Stimulated activated CD8-positive, alpha-beta memory T cell treated with anti-CD3 and anti-CD28 coated beads, Interleukin-2, amount 100 ng/mL, for 48 hours (primary cell): ENCODE data around the gene LGALS4.
"Not testable (repeated sequence)": the region's sequence is repeated elsewhere in the genome, so short reads cannot be mapped to it uniquely, and the experiment has no call there.

ENCODE experiments used
- DNase-seq, 2 donors: peaks; one replicate each; pipeline ENCODE4 v3.0.0-alpha.2; 2020; ENCODE audit warnings: low read depth in 2 of 2

LGALS4 gene

DNA sequence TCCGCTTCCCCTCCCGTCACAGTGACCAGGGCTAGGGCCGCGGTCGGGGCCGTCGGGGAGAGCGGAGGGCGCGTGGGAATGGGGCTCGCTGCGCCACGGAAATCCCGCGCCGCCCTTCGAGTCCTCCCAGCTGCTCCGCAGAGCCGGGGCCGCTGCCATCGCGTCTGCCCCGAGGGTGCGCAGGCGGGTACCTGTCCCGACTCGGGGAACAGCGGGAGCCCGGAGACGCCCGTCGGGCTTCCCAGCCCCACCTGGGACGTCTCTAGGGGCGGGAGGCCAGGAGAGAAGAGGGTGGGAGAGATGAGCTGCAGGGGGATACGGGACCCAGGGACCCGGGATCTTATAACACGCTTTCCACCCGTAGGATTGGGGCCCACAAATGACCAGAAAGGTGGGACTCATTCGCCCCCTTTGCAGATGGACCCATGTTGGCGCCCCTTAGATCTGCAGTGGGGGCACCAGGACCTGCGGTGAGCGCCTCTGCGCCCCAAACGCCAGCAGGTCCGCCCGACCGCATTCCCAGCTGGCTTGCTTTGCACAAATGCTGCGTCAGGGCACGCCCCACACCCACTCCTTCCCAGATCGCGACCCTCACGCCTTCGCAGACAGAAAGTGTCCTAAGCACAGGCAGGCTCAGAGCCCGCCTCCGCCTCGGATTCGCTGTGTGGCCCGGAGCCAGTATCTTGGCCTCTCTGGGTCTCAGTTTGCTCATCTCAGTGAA lies 42.4 kb downstream of the LGALS4 start:
- DNase-seq = not testable (repeated sequence)

DNA sequence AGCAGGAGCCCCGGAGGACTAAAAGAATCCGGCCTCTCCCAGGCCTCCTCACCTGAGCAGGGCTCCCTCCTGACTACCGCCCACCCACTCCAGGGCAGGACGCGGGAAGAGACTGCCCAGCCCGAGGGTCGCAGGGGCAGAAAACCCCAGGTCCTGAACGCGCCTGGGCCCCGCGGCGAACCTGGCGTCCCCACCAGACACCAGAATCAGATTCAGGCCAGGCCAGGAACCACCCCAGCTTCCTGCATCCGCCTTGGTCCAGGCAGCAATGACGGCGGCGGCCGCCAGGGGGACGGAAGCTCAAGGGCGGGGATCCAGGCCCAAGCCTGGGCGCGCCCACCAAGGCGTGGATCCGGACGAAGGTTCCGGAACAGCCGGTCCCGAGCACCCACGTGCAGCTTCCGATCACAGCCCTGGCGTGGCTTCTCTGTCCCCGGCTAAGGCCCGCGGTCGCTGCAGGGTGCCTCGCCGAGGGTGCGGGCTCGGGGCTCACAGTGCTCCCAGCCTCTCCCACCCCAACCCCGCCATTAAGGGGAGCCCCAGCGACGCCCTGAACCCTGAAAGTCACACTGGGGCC lies 43.0 kb downstream of the LGALS4 start:
- peak; percentile 83 to 87 for DNase-seq

DNA sequence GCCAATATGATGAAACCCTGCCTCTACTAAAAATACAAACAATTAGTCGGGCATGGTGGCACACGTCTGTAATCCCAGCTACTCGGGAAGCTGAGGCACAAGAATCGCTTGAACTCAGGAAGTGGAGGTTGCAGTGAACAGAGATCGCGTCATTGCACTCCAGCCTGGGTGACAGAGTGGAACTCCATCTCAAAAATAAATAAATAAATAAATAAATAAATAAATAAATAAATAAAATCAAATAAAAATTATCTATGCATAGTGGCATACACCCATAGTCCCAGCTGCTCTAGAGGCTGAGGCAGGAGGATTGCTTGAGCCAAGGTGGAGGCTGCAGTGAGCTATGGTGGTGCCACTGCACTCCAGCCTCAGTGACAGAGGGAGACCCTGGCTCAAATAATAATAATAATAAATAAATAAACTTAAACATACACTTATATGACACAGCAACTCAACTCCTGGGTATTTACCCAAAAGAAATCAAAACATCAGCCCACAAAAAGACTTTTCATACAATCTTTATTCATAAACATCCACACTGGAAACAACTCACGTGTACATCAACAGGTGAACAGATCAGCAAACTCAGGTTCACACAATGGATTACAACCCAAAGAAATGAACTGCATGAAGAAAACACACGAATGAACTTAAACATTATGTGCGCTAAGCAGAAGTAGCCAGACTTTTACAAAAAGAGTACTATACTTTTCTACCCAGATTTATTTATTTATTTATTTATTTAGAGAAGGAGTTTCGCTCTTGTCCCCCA lies 46.3 kb downstream of the LGALS4 start:
- no peak for DNase-seq

DNA sequence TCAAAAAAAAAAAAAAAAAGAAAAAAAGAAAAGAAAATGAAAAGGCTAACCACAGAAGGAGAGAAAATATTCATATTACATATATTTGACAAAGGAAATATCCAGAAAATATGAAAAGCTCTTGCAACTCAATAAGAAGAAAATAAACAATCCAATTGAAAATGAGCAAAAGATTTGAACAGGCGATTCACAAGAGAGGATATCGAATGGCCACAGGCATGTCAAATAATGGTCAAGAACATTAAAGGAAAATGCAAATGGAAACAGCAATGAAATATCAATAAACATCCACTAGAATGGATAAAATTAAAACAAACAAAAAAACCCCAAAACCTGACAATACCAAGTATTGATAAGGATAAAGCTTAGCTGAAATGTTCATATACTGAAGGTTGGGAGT lies 47.5 kb downstream of the LGALS4 start:
- DNase-seq = no peak

DNA sequence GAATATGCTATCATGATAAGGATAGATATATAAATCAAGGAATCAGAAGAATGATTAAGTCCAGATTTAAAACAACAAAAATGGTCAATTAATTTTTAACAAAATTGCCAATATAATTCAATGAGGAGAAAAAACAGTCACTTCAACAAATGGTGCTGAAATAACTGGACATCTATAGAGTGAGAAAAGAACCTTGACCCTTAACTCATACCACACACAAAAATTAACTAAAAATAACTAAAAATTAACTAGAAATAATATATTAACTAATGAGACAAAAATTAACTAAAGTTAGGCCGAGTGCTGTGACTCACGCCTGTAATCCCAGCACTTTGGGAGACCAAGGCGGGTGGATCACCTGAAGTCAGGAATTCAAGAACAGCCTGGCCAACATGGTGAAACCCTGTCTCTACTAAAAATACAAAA lies 48.9 kb downstream of the LGALS4 start:
- no peak for DNase-seq

DNA sequence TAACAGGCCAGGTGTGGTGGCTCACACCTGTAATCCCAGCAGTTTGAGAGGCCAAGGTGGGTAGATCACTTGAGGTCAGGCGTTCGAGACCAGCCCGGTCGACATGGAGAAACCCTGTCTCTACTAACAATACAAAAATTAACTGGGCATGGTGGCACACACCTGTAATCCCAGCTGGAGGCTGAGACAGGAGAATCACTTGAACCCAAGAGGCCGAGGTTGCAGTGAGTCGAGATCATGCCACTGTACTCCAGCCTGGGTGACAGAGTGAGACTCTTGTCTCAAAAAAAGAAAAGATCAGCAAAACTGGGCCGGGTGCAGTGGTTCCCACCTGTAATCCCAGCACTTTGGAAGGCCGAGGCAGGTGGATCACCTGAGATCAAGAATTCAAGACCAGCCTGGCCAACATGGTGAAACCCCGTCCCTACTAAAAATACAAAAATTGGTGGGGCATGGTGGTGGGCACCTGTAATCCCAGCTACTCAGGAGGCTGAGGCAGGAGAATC lies 50.8 kb downstream of the LGALS4 start:
- not testable (repeated sequence) for DNase-seq

DNA sequence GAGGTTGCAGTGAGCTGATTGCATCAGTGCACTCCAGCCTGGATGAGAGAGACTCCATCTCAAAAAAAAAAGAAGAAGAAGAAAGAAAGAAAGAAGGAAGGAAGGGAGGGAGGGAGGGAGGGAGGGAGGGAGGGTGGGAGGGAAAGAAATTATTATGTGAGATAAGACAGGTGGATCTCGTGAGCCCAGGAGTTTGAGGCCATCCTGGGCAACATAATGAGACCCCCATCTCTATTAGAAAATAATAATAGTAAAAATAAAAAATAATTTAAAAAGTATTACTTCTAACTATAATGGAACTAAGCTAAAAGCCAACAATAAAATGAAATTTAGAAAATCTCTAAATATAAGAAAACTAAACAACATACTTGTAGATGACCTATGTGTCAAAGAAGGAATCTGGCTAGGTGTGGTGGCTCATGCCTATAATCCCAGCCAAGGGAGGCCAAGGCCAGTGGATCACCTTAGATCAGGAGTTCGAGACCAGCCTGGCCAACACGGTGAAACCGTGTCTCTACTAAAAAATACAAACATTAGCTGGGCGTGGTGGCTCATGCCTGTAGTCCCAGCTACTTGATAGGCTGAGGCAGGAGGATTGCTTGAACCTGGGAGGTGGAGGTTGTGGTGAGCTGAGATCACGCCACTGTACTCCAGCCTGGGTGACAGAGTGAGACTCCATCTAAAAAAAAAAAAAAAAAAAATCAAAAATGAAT lies 51.8 kb downstream of the LGALS4 start:
- DNase-seq = not testable (repeated sequence)

DNA sequence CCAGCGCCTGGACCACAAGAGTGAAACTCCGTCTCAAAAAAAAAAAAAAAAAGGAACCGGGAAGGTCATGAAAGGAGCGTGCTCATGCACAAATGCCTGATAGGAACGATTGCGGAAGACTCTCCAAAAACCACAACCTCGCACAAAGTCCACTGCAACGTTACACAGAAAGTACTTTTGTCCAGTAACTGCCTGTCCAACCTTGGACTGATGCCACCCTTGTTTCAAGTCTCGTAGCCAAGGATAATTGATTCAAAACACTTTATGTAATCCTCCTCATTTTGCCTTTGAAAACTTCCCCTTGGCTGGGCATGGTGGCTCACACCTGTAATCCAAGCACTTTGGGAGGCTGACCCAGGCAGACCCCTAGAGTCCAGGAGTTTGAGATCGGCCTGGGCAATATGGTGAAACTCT lies 53.1 kb downstream of the LGALS4 start:
- DNase-seq = no peak

DNA sequence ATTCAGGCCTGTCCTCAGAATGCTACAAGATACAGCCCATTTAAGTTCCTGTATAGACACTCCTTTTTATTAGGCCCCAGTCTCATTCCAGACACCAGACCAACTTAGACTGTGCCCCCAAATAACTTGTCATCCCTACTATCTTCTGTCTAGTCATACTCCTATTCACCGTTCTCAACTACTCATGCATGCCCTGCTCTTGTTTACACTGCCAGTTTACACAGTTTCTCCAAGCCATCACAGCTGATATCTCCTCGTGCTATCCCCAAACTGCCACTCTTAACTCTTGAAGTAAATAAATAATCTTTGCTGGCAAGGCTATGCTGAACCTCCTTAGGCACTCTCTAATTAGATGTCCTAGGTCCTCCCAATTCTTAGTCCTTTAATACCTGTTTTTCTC lies 58.5 kb downstream of the LGALS4 start:
- DNase-seq = not testable (repeated sequence)

DNA sequence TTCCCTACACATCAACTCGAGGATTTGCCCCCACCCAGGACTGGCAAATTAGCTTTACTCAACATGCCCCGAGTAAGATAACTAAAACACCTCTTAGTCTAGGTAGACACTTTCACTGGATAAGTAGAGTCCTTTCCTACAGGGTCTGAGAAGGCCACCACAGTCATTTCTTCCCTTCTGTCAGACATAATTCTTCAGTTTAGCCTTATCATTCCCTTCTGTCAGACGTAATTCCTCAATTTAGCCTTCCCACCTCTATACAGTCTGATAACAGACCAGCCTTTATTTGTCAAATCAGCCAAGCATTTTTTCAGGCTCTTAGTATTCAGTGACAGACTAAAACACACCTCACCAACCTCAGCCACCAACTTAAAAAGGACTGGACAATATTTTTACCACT lies 59.0 kb downstream of the LGALS4 start:
- not testable (repeated sequence) for DNase-seq
